Measurements from ENCODE around the gene RAB11FIP4. TPM values are rescaled to one million over a fixed set of nuclear protein-coding genes. Genes with fewer than 3 reads are reported as not detected.
A peak's percentile ranks its signal among the peaks of the same experiment; 100 is the strongest.

Gene RAB11FIP4
- polyA plus RNA-seq, 4 donors: 11.6 to 33.8 (median 18.7) TPM

GRCh38 chr17:31411707-31412285, 20.3 kb downstream of the RAB11FIP4 start:
- Histone ChIP-seq H3K4me3 (ENCODE audit: low read depth in 1 of 3, low read length in 3 of 3) (no peak overlapping the region), H3K4me1 (ENCODE audit: control insufficient read depth in 3 of 3, insufficient read depth in 2 of 3, low read depth in 1 of 3, low read length in 2 of 3) (peaks cover 0 to 4% (median 0%) of the 10 kb centered on the region in 3 donors), H3K27me3 (ENCODE audit: control insufficient read depth in 3 of 3, insufficient read depth in 3 of 3, low read length in 3 of 3) (peaks cover 0 to 15% (median 0%) of the 10 kb centered on the region in 3 donors), H3K9me3 (ENCODE audit: control insufficient read depth in 2 of 2, insufficient read depth in 1 of 2, low read depth in 1 of 2, low read length in 1 of 2) (no peaks in the 10 kb centered on the region), H3K36me3 (ENCODE audit: control insufficient read depth in 3 of 3, insufficient read depth in 2 of 3, low read depth in 1 of 3, low read length in 3 of 3) (no peaks in the 10 kb centered on the region), H3K27ac (ENCODE audit: low read depth in 1 of 3, low read length in 2 of 3) (no peak overlapping the region)
- no peak for DNase-seq
- WGBS, 3 donors: 83 to 88% (median 87%) methylated on average over 13 of the region's 13 CpGs
- FAIRE-seq: no peak

GRCh38 chr17:31412511-31412910, 21.0 kb downstream of the RAB11FIP4 start:
- H3K27ac ChIP-seq (ENCODE audit: low read depth in 1 of 3, low read length in 2 of 3): no peak overlapping the region
- FAIRE-seq (no peak), DNase-seq (no peak)
- no peaks in the 10 kb centered on the region for H3K9me3 ChIP-seq (ENCODE audit: control insufficient read depth in 2 of 2, insufficient read depth in 1 of 2, low read depth in 1 of 2, low read length in 1 of 2)
- no peak overlapping the region for H3K4me3 ChIP-seq (ENCODE audit: low read depth in 1 of 3, low read length in 3 of 3)
- H3K27me3 ChIP-seq (ENCODE audit: control insufficient read depth in 3 of 3, insufficient read depth in 3 of 3, low read length in 3 of 3): peaks cover 0 to 15% (median 0%) of the 10 kb centered on the region in 3 donors
- H3K36me3 ChIP-seq (ENCODE audit: control insufficient read depth in 3 of 3, insufficient read depth in 2 of 3, low read depth in 1 of 3, low read length in 3 of 3): no peaks in the 10 kb centered on the region
- WGBS, 3 donors: 67 to 72% (median 71%) methylated on average over 6 of the region's 6 CpGs
- peaks cover 0 to 4% (median 0%) of the 10 kb centered on the region in 3 donors for H3K4me1 ChIP-seq (ENCODE audit: control insufficient read depth in 3 of 3, insufficient read depth in 2 of 3, low read depth in 1 of 3, low read length in 2 of 3)

GRCh38 chr17:31413081-31413799, 21.8 kb downstream of the RAB11FIP4 start:
- peaks cover 0 to 4% (median 0%) of the 10 kb centered on the region in 3 donors for H3K4me1 ChIP-seq (ENCODE audit: control insufficient read depth in 3 of 3, insufficient read depth in 2 of 3, low read depth in 1 of 3, low read length in 2 of 3)
- WGBS, 3 donors: 75 to 82% (median 78%) methylated on average over 13 to 15 of the region's 15 CpGs
- peaks cover 0 to 15% (median 0%) of the 10 kb centered on the region in 3 donors for H3K27me3 ChIP-seq (ENCODE audit: control insufficient read depth in 3 of 3, insufficient read depth in 3 of 3, low read length in 3 of 3)
- no peaks in the 10 kb centered on the region for H3K9me3 ChIP-seq (ENCODE audit: control insufficient read depth in 2 of 2, insufficient read depth in 1 of 2, low read depth in 1 of 2, low read length in 1 of 2)
- H3K4me3 ChIP-seq (ENCODE audit: low read depth in 1 of 3, low read length in 3 of 3): no peak overlapping the region
- DNase-seq (no peak), FAIRE-seq (no peak)
- no peaks in the 10 kb centered on the region for H3K36me3 ChIP-seq (ENCODE audit: control insufficient read depth in 3 of 3, insufficient read depth in 2 of 3, low read depth in 1 of 3, low read length in 3 of 3)
- no peak overlapping the region for H3K27ac ChIP-seq (ENCODE audit: low read depth in 1 of 3, low read length in 2 of 3)

- H3K9me3 ChIP-seq (ENCODE audit: control insufficient read depth in 2 of 2, insufficient read depth in 1 of 2, low read depth in 1 of 2, low read length in 1 of 2): no peaks in the 10 kb centered on the region
- FAIRE-seq: no peak
- DNase-seq: no peak
- no peaks in the 10 kb centered on the region for H3K36me3 ChIP-seq (ENCODE audit: control insufficient read depth in 3 of 3, insufficient read depth in 2 of 3, low read depth in 1 of 3, low read length in 3 of 3)
- WGBS, 3 donors: 60 to 81% (median 77%) methylated on average over 12 of the region's 12 CpGs
- no peak overlapping the region for H3K4me3 ChIP-seq (ENCODE audit: low read depth in 1 of 3, low read length in 3 of 3)
- H3K27me3 ChIP-seq (ENCODE audit: control insufficient read depth in 3 of 3, insufficient read depth in 3 of 3, low read length in 3 of 3): peaks cover 0 to 13% (median 0%) of the 10 kb centered on the region in 3 donors
- H3K4me1 ChIP-seq (ENCODE audit: control insufficient read depth in 3 of 3, insufficient read depth in 2 of 3, low read depth in 1 of 3, low read length in 2 of 3): peaks cover 0 to 4% (median 0%) of the 10 kb centered on the region in 3 donors
- no peak overlapping the region for H3K27ac ChIP-seq (ENCODE audit: low read depth in 1 of 3, low read length in 2 of 3)
These were observed 22.5 kb downstream of the RAB11FIP4 start for GRCh38 chr17:31413874-31414549.

- WGBS, 3 donors: 84 to 92% (median 84%) methylated on average over 6 of the region's 6 CpGs
- DNase-seq: no peak
- H3K27ac ChIP-seq (ENCODE audit: low read depth in 1 of 3, low read length in 2 of 3): no peak overlapping the region
- peaks cover 0 to 4% (median 0%) of the 10 kb centered on the region in 3 donors for H3K4me1 ChIP-seq (ENCODE audit: control insufficient read depth in 3 of 3, insufficient read depth in 2 of 3, low read depth in 1 of 3, low read length in 2 of 3)
- no peak overlapping the region for H3K4me3 ChIP-seq (ENCODE audit: low read depth in 1 of 3, low read length in 3 of 3)
- H3K27me3 ChIP-seq (ENCODE audit: control insufficient read depth in 3 of 3, insufficient read depth in 3 of 3, low read length in 3 of 3): peaks cover 0 to 10% (median 0%) of the 10 kb centered on the region in 3 donors
- FAIRE-seq: no peak
- H3K36me3 ChIP-seq (ENCODE audit: control insufficient read depth in 3 of 3, insufficient read depth in 2 of 3, low read depth in 1 of 3, low read length in 3 of 3): no peaks in the 10 kb centered on the region
- no peaks in the 10 kb centered on the region for H3K9me3 ChIP-seq (ENCODE audit: control insufficient read depth in 2 of 2, insufficient read depth in 1 of 2, low read depth in 1 of 2, low read length in 1 of 2)
These were observed 23.1 kb downstream of the RAB11FIP4 start for GRCh38 chr17:31414550-31414918.

- peaks cover 0 to 6% (median 0%) of the 10 kb centered on the region in 3 donors for H3K27me3 ChIP-seq (ENCODE audit: control insufficient read depth in 3 of 3, insufficient read depth in 3 of 3, low read length in 3 of 3)
- no peak overlapping the region for H3K4me3 ChIP-seq (ENCODE audit: low read depth in 1 of 3, low read length in 3 of 3)
- peak; percentile 47 to 54 for DNase-seq
- FAIRE-seq: no peak
- 31 to 47% (median 46%) methylated on average over 7 of the region's 7 CpGs for whole genome bisulfite sequencing, 3 donors
- no peak overlapping the region for H3K27ac ChIP-seq (ENCODE audit: low read depth in 1 of 3, low read length in 2 of 3)
- H3K9me3 ChIP-seq (ENCODE audit: control insufficient read depth in 2 of 2, insufficient read depth in 1 of 2, low read depth in 1 of 2, low read length in 1 of 2): no peaks in the 10 kb centered on the region
- H3K4me1 ChIP-seq (ENCODE audit: control insufficient read depth in 3 of 3, insufficient read depth in 2 of 3, low read depth in 1 of 3, low read length in 2 of 3): peaks cover 0 to 4% (median 0%) of the 10 kb centered on the region in 3 donors
- H3K36me3 ChIP-seq (ENCODE audit: control insufficient read depth in 3 of 3, insufficient read depth in 2 of 3, low read depth in 1 of 3, low read length in 3 of 3): no peaks in the 10 kb centered on the region
These were observed 23.6 kb downstream of the RAB11FIP4 start for GRCh38 chr17:31415004-31415454.

- DNase-seq: no peak
- no peak overlapping the region for H3K4me3 ChIP-seq (ENCODE audit: low read depth in 1 of 3, low read length in 3 of 3)
- no peak overlapping the region for H3K27ac ChIP-seq (ENCODE audit: low read depth in 1 of 3, low read length in 2 of 3)
- WGBS, 3 donors: 78 to 86% (median 83%) methylated on average over 22 of the region's 22 CpGs
- no peaks in the 10 kb centered on the region for H3K9me3 ChIP-seq (ENCODE audit: control insufficient read depth in 2 of 2, insufficient read depth in 1 of 2, low read depth in 1 of 2, low read length in 1 of 2)
- peaks cover 0 to 4% (median 0%) of the 10 kb centered on the region in 3 donors for H3K4me1 ChIP-seq (ENCODE audit: control insufficient read depth in 3 of 3, insufficient read depth in 2 of 3, low read depth in 1 of 3, low read length in 2 of 3)
- no peak for FAIRE-seq
- no peaks in the 10 kb centered on the region for H3K36me3 ChIP-seq (ENCODE audit: control insufficient read depth in 3 of 3, insufficient read depth in 2 of 3, low read depth in 1 of 3, low read length in 3 of 3)
- H3K27me3 ChIP-seq (ENCODE audit: control insufficient read depth in 3 of 3, insufficient read depth in 3 of 3, low read length in 3 of 3): peaks cover 0 to 6% (median 0%) of the 10 kb centered on the region in 3 donors
These were observed 24.4 kb downstream of the RAB11FIP4 start for GRCh38 chr17:31415640-31416502.

GRCh38 chr17:31416503-31416923, 25.0 kb downstream of the RAB11FIP4 start:
- no peak for FAIRE-seq
- Histone ChIP-seq H3K27ac (ENCODE audit: low read depth in 1 of 3, low read length in 2 of 3) (no peak overlapping the region), H3K27me3 (ENCODE audit: control insufficient read depth in 3 of 3, insufficient read depth in 3 of 3, low read length in 3 of 3) (peaks cover 0 to 6% (median 0%) of the 10 kb centered on the region in 3 donors), H3K9me3 (ENCODE audit: control insufficient read depth in 2 of 2, insufficient read depth in 1 of 2, low read depth in 1 of 2, low read length in 1 of 2) (no peaks in the 10 kb centered on the region), H3K36me3 (ENCODE audit: control insufficient read depth in 3 of 3, insufficient read depth in 2 of 3, low read depth in 1 of 3, low read length in 3 of 3) (no peaks in the 10 kb centered on the region), H3K4me1 (ENCODE audit: control insufficient read depth in 3 of 3, insufficient read depth in 2 of 3, low read depth in 1 of 3, low read length in 2 of 3) (peaks cover 0 to 4% (median 0%) of the 10 kb centered on the region in 3 donors), H3K4me3 (ENCODE audit: low read depth in 1 of 3, low read length in 3 of 3) (no peak overlapping the region)
- WGBS, 3 donors: 65 to 75% (median 70%) methylated on average over 9 to 10 of the region's 10 CpGs
- DNase-seq: no peak

Data from small intestine (tissue), 7 donors.